Prostate gland (tissue), 2 donors: ENCODE measurements around the gene PPP2R5E.

ENCODE experiments used
- CTCF ChIP-seq, 4 experiments: fragments of 200-600 bp in 2 of 4; fragments of 450-650 bp in 2 of 4; sonication (generic) in 2 of 4; IDR thresholded peaks; 1 replicate in 3 of 4; 2 replicates in 1 of 4; pipeline ENCODE4 v1.5.1; 2016 to 2019; ENCODE audit warnings: antibody characterized with exemption in 4 of 4, mild to moderate bottlenecking in 2 of 4, moderate library complexity in 2 of 4
- POLR2A ChIP-seq: fragments of 450-650 bp; IDR thresholded peaks from one replicate; pipeline ENCODE4 v1.6.1; 2016; ENCODE audit warnings: antibody characterized with exemption, mild to moderate bottlenecking

DNA sequence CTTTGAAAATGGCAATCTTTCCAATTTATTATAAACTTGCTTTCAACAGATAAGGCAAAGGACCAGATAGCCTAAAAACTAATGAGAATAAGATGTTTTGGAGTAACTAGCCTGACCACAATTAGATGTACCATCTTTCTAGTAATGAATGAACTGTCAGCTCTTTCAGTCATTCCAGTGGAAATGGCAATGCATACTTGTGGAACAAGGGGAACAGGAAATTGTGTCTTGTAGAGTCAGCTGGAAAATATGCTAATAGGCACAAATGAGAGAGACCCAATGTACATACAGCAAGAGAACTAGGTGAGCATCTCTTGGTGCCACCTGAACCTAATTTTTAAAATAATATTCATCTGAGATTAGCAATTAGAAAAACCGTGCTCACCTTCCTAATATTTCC is 148.3 kb downstream of the PPP2R5E start:
- TF ChIP-seq CTCF (IDR thresholded peaks at IDR 0.05) = no peak
- TF ChIP-seq POLR2A = no peak
